ENCODE results near the gene ATRNL1.

- no peak for TF ChIP-seq CTCF (IDR thresholded peaks at IDR 0.05)
- TF ChIP-seq POLR2A (IDR thresholded peaks at IDR 0.05), result no peak
Measured at GRCh38 chr10:115049960-115050359, 43.2 kb upstream of the ATRNL1 start.
